Stomach (tissue), 4 donors: Measurements from ENCODE around the gene PROS1.
"Not testable (repeated sequence)": the region's sequence is repeated elsewhere in the genome, so short reads cannot be mapped to it uniquely, and the experiment has no call there.

Source experiments
- EP300 ChIP-seq: sonication (generic); formaldehyde crosslinking; IDR thresholded peaks from one replicate; pipeline ENCODE4 v1.6.1; 2017; ENCODE audit warnings: antibody characterized with exemption
- POLR2A ChIP-seq, 4 donors: fragments of 450-650 bp; IDR thresholded peaks; one replicate each; pipeline ENCODE4 v1.6.1; 2016; ENCODE audit warnings: antibody characterized with exemption in 4 of 4, control low read depth in 2 of 4, mild to moderate bottlenecking in 1 of 4, moderate library complexity in 1 of 4
- POLR2AphosphoS5 ChIP-seq, 3 donors: sonication (generic); formaldehyde crosslinking; IDR thresholded peaks; one replicate each; pipeline ENCODE4 v1.6.1; 2016; ENCODE audit warnings: antibody characterized with exemption in 3 of 3
- TF ChIP-seq, protein P1 (sequence below), 7 experiments: fragments of 450-650 bp in 4 of 7; fragments of 200-600 bp in 3 of 7; sonication (generic) in 3 of 7; IDR thresholded peaks; one replicate each; pipeline ENCODE4 v1.5.1; 2016 to 2019; ENCODE audit warnings: antibody characterized with exemption in 7 of 7, control low read depth in 2 of 7, mild to moderate bottlenecking in 1 of 7

DNA sequence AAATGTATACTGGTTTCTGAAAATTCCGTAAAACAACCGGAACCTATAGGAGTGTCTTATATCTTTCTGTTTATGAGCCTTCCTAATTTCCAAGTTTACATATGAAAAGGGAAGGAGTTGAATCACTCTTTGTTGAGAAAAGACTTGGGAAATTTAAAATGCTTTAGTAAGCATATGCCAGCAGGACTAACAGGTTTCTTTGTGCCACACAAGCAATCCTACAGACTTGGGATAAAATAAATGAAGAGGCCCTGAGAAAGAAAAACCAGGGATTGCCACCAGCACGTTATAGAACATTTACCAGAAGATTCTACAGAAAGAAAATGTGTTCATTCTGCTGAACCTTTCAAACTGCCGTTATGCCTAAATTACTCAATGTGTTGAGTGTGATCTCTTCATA, 96.3 kb downstream of the PROS1 start:
- TF ChIP-seq POLR2AphosphoS5 (IDR thresholded peaks at IDR 0.05); EP300; POLR2A (IDR thresholded peaks at IDR 0.05): not testable (repeated sequence)
- TF ChIP-seq, protein P1, sequence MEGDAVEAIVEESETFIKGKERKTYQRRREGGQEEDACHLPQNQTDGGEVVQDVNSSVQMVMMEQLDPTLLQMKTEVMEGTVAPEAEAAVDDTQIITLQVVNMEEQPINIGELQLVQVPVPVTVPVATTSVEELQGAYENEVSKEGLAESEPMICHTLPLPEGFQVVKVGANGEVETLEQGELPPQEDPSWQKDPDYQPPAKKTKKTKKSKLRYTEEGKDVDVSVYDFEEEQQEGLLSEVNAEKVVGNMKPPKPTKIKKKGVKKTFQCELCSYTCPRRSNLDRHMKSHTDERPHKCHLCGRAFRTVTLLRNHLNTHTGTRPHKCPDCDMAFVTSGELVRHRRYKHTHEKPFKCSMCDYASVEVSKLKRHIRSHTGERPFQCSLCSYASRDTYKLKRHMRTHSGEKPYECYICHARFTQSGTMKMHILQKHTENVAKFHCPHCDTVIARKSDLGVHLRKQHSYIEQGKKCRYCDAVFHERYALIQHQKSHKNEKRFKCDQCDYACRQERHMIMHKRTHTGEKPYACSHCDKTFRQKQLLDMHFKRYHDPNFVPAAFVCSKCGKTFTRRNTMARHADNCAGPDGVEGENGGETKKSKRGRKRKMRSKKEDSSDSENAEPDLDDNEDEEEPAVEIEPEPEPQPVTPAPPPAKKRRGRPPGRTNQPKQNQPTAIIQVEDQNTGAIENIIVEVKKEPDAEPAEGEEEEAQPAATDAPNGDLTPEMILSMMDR (IDR thresholded peaks at IDR 0.05): not testable (repeated sequence)
